ENCODE results near the gene DISC1. TPM values are rescaled to one million over a fixed set of nuclear protein-coding genes. Genes with fewer than 3 reads are reported as not detected.

DISC1 gene
- total RNA-seq, 1 experiment from 2014 or later, result 2.1 TPM

DNA sequence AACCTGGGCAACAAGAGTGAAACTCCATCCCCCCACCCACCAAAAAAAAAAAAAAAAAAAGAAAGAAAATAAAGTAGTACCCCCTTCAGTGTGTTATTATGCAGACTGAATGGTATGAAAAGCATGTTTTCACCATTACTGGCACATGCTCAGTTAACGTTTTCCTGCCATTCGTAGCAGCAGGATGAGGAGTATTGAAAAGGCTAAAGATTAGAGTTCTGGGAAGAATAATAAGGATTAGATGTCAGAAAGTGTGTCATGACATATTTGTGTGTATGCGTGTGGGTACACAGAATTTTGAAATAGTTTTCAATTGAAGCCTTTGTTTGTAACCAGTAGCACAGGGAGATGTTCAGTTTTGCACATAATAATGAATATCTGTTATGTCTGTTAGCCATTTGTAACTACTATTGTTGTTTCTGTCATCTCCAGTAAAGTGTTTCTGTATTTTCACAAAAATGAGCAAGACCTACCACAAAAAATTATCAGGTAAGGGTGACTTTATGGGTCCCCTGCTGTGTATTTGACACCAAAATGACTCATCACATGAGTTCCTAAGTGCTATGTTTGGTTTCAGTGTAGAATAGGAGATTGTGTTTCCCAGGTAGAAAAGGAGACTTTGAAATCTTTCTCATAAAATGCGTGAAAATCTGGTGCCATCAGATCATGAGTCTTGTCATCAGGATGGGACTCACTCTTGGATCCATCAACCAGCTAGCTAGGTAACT, 358.9 kb downstream of the DISC1 start:
- ChIA-PET CTCF (interaction anchor here (0.7 to 0.8 kb wide), 2 partner anchors 18 to 570 kb away, joined by 3 read pairs; no protein-coding TSS in a partner anchor), POLR2A (interaction anchor here (0.9 kb wide), 1 partner anchor 70 kb away, joined by 4 read pairs; no protein-coding TSS in a partner anchor)
- intact Hi-C loops (cut with micrococcal nuclease), result no loop called here
- no peak for DNase-seq (ENCODE audit: unreplicated experiment)
- Mint-ChIP-seq H3K4me1 (ENCODE audit: insufficient read depth, unreplicated experiment) (no peaks in the 10 kb centered on the region), H3K9me3 (ENCODE audit: unreplicated experiment) (no peaks in the 10 kb centered on the region), H3K36me3 (ENCODE audit: insufficient read depth, unreplicated experiment) (no peaks in the 10 kb centered on the region), H3K4me3 (ENCODE audit: unreplicated experiment) (no peak overlapping the region), H3K27ac (ENCODE audit: low read depth, unreplicated experiment) (no peak overlapping the region), H3K27me3 (ENCODE audit: insufficient read depth, unreplicated experiment) (no peaks in the 10 kb centered on the region)
- BruUV-seq (replicated peaks), result no TSS peak
- TF ChIP-seq, protein P1, sequence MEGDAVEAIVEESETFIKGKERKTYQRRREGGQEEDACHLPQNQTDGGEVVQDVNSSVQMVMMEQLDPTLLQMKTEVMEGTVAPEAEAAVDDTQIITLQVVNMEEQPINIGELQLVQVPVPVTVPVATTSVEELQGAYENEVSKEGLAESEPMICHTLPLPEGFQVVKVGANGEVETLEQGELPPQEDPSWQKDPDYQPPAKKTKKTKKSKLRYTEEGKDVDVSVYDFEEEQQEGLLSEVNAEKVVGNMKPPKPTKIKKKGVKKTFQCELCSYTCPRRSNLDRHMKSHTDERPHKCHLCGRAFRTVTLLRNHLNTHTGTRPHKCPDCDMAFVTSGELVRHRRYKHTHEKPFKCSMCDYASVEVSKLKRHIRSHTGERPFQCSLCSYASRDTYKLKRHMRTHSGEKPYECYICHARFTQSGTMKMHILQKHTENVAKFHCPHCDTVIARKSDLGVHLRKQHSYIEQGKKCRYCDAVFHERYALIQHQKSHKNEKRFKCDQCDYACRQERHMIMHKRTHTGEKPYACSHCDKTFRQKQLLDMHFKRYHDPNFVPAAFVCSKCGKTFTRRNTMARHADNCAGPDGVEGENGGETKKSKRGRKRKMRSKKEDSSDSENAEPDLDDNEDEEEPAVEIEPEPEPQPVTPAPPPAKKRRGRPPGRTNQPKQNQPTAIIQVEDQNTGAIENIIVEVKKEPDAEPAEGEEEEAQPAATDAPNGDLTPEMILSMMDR (IDR thresholded peaks at IDR 0.05; ENCODE audit: unreplicated experiment), result no peak

DNA sequence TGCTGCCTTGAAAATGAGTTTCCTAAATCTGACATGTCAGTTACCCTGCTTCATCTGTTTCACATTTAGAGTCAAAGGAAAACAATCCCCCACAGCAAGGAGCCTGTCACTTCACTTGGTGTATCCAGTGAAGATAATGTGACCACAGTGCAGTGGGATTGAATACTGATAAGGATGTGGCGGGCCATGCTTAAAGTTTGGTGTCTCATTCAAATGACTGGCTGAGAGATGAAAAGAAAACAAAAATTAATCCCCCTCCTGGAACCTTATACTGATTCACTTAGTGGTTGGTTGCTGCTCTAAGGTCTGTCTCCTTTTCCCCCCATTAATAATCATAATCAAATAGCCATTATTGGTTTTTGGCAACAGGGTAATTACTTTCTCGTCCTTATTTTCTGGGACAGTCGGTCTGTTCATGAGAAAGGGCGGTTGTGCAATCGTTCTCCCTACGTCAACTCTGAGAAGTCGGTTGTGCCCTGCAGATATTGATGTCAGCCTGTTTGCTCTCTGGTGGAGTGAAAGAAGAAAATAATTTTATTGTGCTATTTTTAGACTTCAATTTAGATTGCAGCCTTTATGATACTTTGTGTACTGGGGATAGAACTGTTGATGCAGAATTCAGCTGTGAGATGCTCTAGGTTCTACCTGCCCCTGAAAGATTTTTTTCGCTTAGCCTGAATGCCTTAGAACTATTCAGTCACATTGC, 360.2 kb downstream of the DISC1 start:
- no peaks in the 10 kb centered on the region for H3K27me3 Mint-ChIP-seq (ENCODE audit: insufficient read depth, unreplicated experiment)
- intact Hi-C loops (cut with micrococcal nuclease), result no loop called here
- peak; percentile 38 for DNase-seq (ENCODE audit: unreplicated experiment)
- H3K9me3 Mint-ChIP-seq (ENCODE audit: unreplicated experiment), result no peaks in the 10 kb centered on the region
- ChIA-PET POLR2A (interaction anchor here (0.9 to 1.4 kb wide), 3 partner anchors 15 to 86 kb away, joined by 3 to 4 read pairs (median 4); no protein-coding TSS in a partner anchor), CTCF (no interaction called here)
- BruUV-seq (replicated peaks), result no TSS peak
- TF ChIP-seq, protein P1 (IDR thresholded peaks at IDR 0.05; ENCODE audit: unreplicated experiment), result no peak
- H3K4me1 Mint-ChIP-seq (ENCODE audit: insufficient read depth, unreplicated experiment), result no peaks in the 10 kb centered on the region
- no peak overlapping the region for H3K27ac Mint-ChIP-seq (ENCODE audit: low read depth, unreplicated experiment)
- no peaks in the 10 kb centered on the region for H3K36me3 Mint-ChIP-seq (ENCODE audit: insufficient read depth, unreplicated experiment)
- no peak overlapping the region for H3K4me3 Mint-ChIP-seq (ENCODE audit: unreplicated experiment)

DNA sequence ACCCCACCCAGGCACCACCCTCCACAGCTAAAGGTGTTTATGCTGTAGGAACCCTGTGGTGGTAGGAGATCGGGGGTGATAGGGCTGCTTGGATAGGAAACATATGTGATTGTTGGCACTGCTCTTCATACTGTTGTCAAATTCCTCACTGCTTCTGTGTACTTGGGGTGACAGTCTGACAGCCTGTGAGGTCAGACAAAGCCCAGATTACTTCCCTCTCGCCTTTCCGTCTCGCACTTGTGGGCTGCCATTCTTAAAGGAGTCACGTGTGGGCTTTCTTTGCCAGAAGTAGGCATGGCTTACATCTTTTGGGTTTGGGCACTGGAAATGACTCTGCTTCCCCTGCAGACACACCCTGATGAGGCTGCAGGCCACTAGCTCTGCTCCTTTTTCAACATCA, 363.8 kb downstream of the DISC1 start:
- no TSS peak for BruUV-seq (replicated peaks)
- ChIA-PET POLR2A (interaction anchor here (0.6 to 1.0 kb wide), 2 partner anchors 19 to 35 kb away, joined by 3 to 4 read pairs; no protein-coding TSS in a partner anchor), CTCF (interaction anchor here (1.5 kb wide), 1 partner anchor 637 kb away, joined by 4 read pairs; no protein-coding TSS in a partner anchor)
- H3K36me3 Mint-ChIP-seq (ENCODE audit: insufficient read depth, unreplicated experiment), result no peaks in the 10 kb centered on the region
- no peaks in the 10 kb centered on the region for H3K27me3 Mint-ChIP-seq (ENCODE audit: insufficient read depth, unreplicated experiment)
- no peak overlapping the region for H3K4me3 Mint-ChIP-seq (ENCODE audit: unreplicated experiment)
- DNase-seq (ENCODE audit: unreplicated experiment), result no peak
- H3K9me3 Mint-ChIP-seq (ENCODE audit: unreplicated experiment), result no peaks in the 10 kb centered on the region
- intact Hi-C loops (cut with micrococcal nuclease), result no loop called here
- TF ChIP-seq, protein P1 (IDR thresholded peaks at IDR 0.05; ENCODE audit: unreplicated experiment), result no peak
- peaks cover 9% of the 10 kb centered on the region for H3K4me1 Mint-ChIP-seq (ENCODE audit: insufficient read depth, unreplicated experiment)
- no peak overlapping the region for H3K27ac Mint-ChIP-seq (ENCODE audit: low read depth, unreplicated experiment)

DNA sequence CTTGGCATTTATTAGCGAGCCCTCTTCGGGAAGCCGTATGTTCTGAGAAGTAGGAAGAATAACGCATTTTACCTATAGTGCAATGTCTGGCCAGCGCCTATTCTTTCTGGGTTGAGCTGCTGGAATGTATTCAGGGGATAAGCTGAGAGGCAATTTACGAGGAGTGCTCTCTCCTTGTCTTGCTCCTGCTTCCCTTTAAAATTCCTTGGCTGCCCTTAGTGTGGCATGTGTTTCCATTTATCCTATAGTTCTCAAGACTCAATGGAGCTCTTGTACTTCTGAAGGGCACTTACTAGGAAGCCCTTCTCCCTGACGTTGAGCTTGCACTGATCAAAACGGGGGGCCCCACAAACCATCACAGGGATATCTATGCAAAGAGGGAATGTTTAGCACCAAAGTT, 364.6 kb downstream of the DISC1 start:
- Mint-ChIP-seq H3K4me3 (ENCODE audit: unreplicated experiment) (no peak overlapping the region), H3K9me3 (ENCODE audit: unreplicated experiment) (no peaks in the 10 kb centered on the region)
- BruUV-seq (replicated peaks), result no TSS peak

More for the DNA sequence above, 364.6 kb downstream of the DISC1 start:
- Mint-ChIP-seq H3K27ac (ENCODE audit: low read depth, unreplicated experiment) (no peak overlapping the region), H3K4me1 (ENCODE audit: insufficient read depth, unreplicated experiment) (peaks cover 9% of the 10 kb centered on the region), H3K36me3 (ENCODE audit: insufficient read depth, unreplicated experiment) (no peaks in the 10 kb centered on the region), H3K27me3 (ENCODE audit: insufficient read depth, unreplicated experiment) (no peaks in the 10 kb centered on the region)
- ChIA-PET POLR2A (interaction anchor here (0.6 to 1.9 kb wide), 5 partner anchors 10 to 718 kb away, joined by 3 to 5 read pairs (median 3); no protein-coding TSS in a partner anchor), CTCF (interaction anchor here (0.7 to 1.5 kb wide), 3 partner anchors 9 to 636 kb away, joined by 3 to 4 read pairs (median 4); no protein-coding TSS in a partner anchor)
- DNase-seq (ENCODE audit: unreplicated experiment), result no peak
- TF ChIP-seq, protein P1 (IDR thresholded peaks at IDR 0.05; ENCODE audit: unreplicated experiment), result no peak
- intact Hi-C loops (cut with micrococcal nuclease), result no loop called here

Data from MCF 10A (cell line).